Measurements from ENCODE around the gene CHSY3.

- TF ChIP-seq CTCF (conservative IDR thresholded peaks at IDR 0.05 in 1 of 2, IDR thresholded peaks at IDR 0.05 in 1 of 2; ENCODE audit: low read depth in 1 of 2, low read length in 2 of 2) (no peak), EZH2 (IDR thresholded peaks at IDR 0.05; ENCODE audit: low read length, missing control alignments) (no peak)
Measured at GRCh38 chr5:130102960-130103359, 198.7 kb downstream of the CHSY3 start.

Measured in fibroblast of lung (primary cell).